MV-4-11 (cell line): ENCODE data around the gene DUSP14.

Experiments
- DNase-seq: peaks from one replicate; lab custom pipeline; 2025; lab: John Stamatoyannopoulos, UW

Gene DUSP14

GRCh38 chr17:37516127-37516571 is 26.5 kb downstream of the DUSP14 start:
- no peak for DNase-seq

- DNase-seq = no peak
Observed at GRCh38 chr17:37517881-37518280, 28.2 kb downstream of the DUSP14 start.

- DNase-seq = no peak
Observed at GRCh38 chr17:37518826-37519225, 29.1 kb downstream of the DUSP14 start.

- DNase-seq = no peak
Observed at GRCh38 chr17:37519251-37519985, 29.7 kb downstream of the DUSP14 start.

GRCh38 chr17:37520174-37520573 is 30.5 kb downstream of the DUSP14 start:
- no peak for DNase-seq

GRCh38 chr17:37521821-37522220 is 32.1 kb downstream of the DUSP14 start:
- no peak for DNase-seq

GRCh38 chr17:37523715-37524219 is 34.1 kb downstream of the DUSP14 start:
- DNase-seq = no peak

- DNase-seq = peak; percentile 28
Observed at GRCh38 chr17:37527249-37527851, 37.7 kb downstream of the DUSP14 start.

- DNase-seq = no peak
Observed at GRCh38 chr17:37530420-37530819, 40.7 kb downstream of the DUSP14 start.

GRCh38 chr17:37532756-37533155 is 43.1 kb downstream of the DUSP14 start:
- DNase-seq = no peak

- DNase-seq = no peak
Observed at GRCh38 chr17:37535906-37536305, 46.2 kb downstream of the DUSP14 start.

- no peak for DNase-seq
Observed at GRCh38 chr17:37538981-37539659, 49.4 kb downstream of the DUSP14 start.

- DNase-seq = peak; percentile 57
Observed at GRCh38 chr17:37541880-37542660, 52.4 kb downstream of the DUSP14 start.

GRCh38 chr17:37543637-37544052 is 54.0 kb downstream of the DUSP14 start:
- DNase-seq = no peak

- no peak for DNase-seq
Observed at GRCh38 chr17:37545486-37545885, 55.8 kb downstream of the DUSP14 start.

- DNase-seq = no peak
Observed at GRCh38 chr17:37546302-37546701, 56.6 kb downstream of the DUSP14 start.

GRCh38 chr17:37547986-37548385 is 58.3 kb downstream of the DUSP14 start:
- no peak for DNase-seq

GRCh38 chr17:37551788-37552187 is 62.1 kb downstream of the DUSP14 start:
- no peak for DNase-seq

GRCh38 chr17:37553401-37553966 is 63.8 kb downstream of the DUSP14 start:
- no peak for DNase-seq

GRCh38 chr17:37555386-37555785 is 65.7 kb downstream of the DUSP14 start:
- DNase-seq = no peak

GRCh38 chr17:37557482-37557881 is 67.8 kb downstream of the DUSP14 start:
- no peak for DNase-seq

GRCh38 chr17:37558299-37558698 is 68.6 kb downstream of the DUSP14 start:
- no peak for DNase-seq
